Fibroblast of mammary gland (primary cell): ENCODE data around the gene RUNX3.

ENCODE experiments used
- DNase-seq: peaks from one replicate; pipeline ENCODE4 v3.0.0-alpha.2; 2010; ENCODE audit warnings: low read depth
- H3K4me3 ChIP-seq: 2 replicates; pipeline ENCODE4 v1.5.1; 2011; ENCODE audit warnings: low read depth, mild to moderate bottlenecking, low read length, moderate library complexity; ENCODE audit not compliant: control insufficient read depth
- CTCF ChIP-seq: conservative IDR thresholded peaks from 2 replicates; pipeline ENCODE4 v1.5.1; 2011; ENCODE audit warnings: low read depth, low read length, inconsistent platforms; ENCODE audit not compliant: control insufficient read depth, insufficient read depth

Gene RUNX3

GRCh38 chr1:24903011-24903461 is 27.0 kb downstream of the RUNX3 start:
- no peak for DNase-seq
- H3K4me3 ChIP-seq, result no peak overlapping the region
- TF ChIP-seq CTCF, result no peak

DNA sequence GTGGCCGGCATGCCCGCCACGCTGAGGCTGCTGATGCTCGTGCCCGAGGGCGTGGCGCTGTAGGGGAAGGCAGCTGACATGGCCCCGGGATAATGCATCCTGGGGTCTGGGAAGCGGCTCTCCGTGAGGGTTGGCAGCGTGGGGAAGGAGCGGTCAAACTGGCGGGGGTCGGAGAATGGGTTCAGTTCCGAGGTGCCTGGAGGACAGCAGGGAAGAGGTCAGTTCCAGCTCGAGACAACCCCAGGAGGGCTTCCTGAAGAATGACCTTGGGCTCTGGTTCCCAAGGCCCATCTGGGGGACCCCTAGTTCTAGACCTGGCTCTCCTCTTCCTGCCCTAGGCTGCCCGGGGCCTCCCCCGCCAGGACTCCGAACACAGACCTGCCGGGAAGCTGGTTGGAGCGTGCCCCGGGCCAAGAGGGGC is 27.6 kb downstream of the RUNX3 start:
- DNase-seq, result no peak

DNA sequence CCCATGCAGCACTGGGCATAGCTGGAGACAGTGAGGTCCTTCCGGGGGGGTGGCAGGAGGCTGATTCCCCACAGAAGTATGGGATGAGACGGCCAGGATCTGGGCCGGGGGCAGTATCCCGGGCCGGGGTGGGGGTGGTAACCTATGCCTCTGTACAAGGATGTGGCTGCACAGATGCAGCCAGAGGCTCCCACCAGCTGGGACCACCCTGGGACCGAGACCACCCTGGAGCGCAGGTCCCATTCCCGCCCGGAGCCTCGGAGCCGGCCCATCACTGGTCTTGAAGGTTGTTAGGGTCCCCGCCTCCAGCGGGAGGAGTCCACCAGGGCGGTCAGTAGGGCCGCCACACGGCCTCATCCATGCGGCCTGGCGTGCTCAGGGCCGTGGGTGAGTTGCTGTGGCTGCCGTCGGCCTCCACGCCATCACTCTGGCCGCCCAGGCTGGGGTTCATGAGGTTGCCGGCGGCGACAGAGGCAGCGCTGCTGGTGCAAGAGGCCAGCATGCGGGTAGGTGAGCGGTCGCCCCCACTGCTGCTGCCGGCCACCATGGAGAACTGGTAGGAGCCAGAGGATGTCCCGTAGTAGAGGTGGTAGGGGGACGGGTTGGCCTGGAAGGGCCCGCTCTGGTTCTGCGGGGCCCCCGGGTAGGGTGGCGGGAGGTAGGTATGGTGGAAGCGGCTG is 28.1 kb downstream of the RUNX3 start:
- no peak for DNase-seq
- TF ChIP-seq CTCF, result no peak
- H3K4me3 ChIP-seq, result no peak overlapping the region

More for the DNA sequence above, 27.6 kb downstream of the RUNX3 start:
- H3K4me3 ChIP-seq, result no peak overlapping the region
- TF ChIP-seq CTCF, result no peak

DNA sequence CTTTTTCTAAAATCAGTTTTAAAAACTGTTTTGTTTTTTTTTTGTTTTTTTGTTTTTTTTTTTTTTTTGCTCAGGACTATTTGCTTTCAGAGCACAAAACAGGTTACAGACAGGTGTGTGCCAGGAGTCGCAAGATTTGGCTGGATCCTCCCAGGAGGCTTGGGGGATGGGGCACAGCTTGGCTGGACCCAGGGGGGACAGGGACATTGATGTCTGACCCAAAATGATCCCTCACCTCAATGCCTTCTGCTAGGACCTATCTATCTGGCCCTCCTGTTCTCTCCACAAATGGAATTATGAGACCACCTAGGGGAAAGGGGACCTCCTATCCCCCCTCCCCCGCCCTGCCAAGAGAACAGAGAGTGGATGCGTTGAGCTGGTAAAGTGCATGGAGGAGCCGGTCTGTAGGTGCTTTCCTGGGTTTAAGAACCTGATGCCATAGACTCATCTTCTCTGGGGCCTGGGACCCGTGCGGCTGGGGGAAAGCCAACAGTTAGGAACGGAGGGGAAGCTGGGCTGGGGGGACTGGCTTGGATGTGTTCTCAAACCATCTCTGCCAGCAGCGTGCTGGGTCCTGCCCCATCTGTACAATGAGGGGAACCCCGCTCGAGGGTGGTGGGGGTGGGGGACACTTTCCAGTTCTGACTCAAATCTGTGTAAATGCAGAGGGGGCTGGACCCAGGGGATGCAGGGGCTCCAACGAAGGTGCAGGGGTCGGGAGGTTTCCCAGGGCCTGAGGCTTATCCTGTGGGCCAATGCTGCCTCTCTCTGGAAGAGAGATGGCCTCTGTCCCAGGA is 28.9 kb downstream of the RUNX3 start:
- no peak for TF ChIP-seq CTCF
- DNase-seq, result no peak

DNA sequence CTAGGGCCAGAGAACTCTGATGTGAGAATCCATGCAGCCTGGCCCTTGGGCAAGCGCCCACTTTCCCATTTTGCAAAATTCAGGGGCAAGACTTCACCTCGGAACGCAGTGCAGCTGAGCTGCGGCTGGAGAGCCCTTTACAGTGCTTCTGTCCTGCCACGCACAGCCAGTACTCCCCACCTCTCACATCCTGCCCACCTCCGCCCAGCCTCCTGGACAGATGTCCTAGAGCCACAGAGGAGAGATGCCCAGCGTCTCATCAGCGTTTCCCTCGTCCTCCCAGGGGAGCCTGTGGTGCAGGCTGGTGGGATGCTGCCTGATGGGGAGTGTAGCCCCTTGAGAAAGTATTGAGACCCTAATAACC is 29.6 kb downstream of the RUNX3 start:
- no peak for TF ChIP-seq CTCF
- no peak for DNase-seq
- H3K4me3 ChIP-seq, result no peak overlapping the region

More for the DNA sequence above, 28.9 kb downstream of the RUNX3 start:
- no peak overlapping the region for H3K4me3 ChIP-seq

DNA sequence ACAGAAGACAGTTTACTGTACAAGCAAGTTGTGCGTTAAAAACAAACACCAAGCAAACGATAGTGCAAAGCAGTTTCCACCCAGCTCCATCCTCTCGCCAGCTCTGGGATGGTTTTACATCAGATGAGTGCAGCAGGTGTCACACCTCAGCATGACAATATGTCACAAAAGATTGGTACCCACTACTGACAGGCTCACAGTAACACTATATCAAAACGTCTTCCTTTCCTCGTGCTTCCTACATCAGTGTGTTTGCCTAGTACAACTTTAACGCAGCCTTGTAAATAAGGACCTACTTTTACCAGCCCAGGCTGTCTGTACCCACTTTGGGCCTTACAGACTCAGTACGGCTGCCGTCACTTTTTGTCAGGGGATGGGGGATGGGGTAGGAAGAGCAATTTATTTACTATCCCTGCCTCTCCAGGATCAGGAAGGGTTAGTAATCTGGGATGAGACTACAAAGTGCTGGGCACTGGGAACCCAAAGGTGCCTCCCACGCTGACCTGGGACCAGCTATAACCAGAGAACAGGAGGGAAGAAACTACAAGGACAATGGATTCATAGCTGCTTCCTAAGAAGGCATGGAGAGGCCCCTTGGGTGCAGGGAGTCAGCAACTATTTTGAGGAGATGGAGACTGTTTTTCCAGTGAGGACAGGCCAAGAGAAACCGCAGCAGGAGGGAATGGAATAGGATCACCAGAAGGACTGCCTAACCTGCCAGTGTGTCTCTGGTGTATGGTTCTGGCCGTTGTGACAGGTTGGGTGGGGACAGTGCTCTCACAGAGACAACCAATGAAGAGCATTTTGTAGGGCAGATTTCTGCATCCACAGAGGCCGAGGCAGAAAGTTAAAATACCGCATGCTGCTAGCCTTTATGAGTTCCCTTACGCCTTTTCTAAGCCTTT is 30.2 kb downstream of the RUNX3 start:
- TF ChIP-seq CTCF, result no peak
- no peak overlapping the region for H3K4me3 ChIP-seq
- DNase-seq, result no peak
